ENCODE data around the gene SOD3. TPM values are rescaled to one million over a fixed set of nuclear protein-coding genes. Genes with fewer than 3 reads are reported as not detected.

SOD3 gene
- total RNA-seq, 1 experiment from 2014 or later: not detected

DNA sequence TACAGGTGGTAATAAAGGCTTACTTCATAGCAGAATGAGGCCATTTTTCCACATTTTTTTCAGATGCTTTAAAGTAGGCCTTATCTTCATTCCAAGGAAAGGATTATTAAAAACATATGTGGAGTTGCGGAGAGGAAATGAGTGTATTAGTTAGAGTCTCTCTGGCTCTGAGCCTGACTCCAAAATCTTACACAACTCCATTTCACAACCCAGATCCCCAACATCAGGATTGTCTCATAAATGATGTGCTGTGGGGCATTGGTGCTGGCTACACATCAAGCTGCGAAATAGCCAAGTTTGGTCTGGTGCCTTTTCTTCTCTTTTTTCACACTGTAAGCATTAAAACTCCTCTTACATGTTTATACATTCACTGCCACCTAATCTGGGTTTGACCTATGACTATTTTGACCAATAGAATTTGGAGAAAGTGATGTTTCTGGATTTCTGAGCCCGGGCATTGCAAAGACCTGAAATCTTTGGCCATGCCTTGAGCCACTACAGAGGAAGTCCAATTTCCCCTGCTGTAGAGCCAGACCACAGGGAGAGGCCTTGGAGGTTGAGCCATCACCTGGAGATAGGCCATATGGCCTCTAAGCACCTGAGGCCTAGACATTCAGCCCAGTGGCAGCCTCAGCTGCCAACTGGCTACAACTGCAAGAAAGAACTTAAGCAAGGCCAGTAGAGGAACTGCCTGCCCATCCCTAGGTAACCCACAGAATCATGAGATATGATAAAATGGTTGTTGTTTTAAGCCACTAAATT lies 16.7 kb upstream of the SOD3 start:
- POLR2A ChIA-PET: interaction anchor here (1.0 to 3.1 kb wide), 5 partner anchors 11 to 245 kb away, joined by 3 to 15 read pairs (median 4); no protein-coding TSS in a partner anchor
- no peak overlapping the region for H3K27ac Mint-ChIP-seq (ENCODE audit: low read depth, unreplicated experiment)
- H3K4me3 Mint-ChIP-seq (ENCODE audit: unreplicated experiment): no peak overlapping the region

DNA sequence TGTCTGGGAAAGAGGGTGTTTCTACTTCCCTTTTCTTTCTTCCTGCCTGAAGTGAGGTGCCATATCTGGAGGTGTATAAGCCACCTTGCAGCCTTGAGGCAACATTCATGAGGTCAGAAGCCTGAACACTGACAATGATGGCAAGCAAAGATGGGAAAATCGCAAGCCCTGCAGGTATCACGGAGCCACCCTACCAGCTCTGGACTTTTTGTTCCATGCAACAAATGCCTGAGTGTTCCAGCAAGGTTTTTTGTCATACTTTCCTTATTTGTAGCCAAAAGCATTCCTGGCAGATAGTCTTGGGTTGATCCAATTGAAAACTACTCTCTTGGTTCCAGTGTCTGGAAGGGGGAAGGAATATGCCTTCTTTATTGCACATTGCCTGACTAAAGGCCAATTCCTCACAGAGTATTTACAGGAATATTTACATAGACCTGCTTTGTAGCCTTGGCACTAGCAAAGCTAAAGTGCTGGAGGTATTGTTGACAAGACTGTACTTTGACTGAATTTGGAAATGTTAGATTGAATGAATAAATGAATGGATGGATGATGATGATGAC lies 14.4 kb upstream of the SOD3 start:
- H3K36me3 Mint-ChIP-seq (ENCODE audit: insufficient read depth, unreplicated experiment): no peaks in the 10 kb centered on the region
- CTCF ChIA-PET: interaction anchor here (0.5 to 0.6 kb wide), 2 partner anchors 228 to 330 kb away, joined by 3 read pairs; no protein-coding TSS in a partner anchor

More for the DNA sequence above, 16.7 kb upstream of the SOD3 start:
- TF ChIP-seq, protein P1, sequence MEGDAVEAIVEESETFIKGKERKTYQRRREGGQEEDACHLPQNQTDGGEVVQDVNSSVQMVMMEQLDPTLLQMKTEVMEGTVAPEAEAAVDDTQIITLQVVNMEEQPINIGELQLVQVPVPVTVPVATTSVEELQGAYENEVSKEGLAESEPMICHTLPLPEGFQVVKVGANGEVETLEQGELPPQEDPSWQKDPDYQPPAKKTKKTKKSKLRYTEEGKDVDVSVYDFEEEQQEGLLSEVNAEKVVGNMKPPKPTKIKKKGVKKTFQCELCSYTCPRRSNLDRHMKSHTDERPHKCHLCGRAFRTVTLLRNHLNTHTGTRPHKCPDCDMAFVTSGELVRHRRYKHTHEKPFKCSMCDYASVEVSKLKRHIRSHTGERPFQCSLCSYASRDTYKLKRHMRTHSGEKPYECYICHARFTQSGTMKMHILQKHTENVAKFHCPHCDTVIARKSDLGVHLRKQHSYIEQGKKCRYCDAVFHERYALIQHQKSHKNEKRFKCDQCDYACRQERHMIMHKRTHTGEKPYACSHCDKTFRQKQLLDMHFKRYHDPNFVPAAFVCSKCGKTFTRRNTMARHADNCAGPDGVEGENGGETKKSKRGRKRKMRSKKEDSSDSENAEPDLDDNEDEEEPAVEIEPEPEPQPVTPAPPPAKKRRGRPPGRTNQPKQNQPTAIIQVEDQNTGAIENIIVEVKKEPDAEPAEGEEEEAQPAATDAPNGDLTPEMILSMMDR (IDR thresholded peaks at IDR 0.05; ENCODE audit: unreplicated experiment): no peak
- no peaks in the 10 kb centered on the region for H3K36me3 Mint-ChIP-seq (ENCODE audit: insufficient read depth, unreplicated experiment)
- intact Hi-C loops (cut with micrococcal nuclease): no loop called here
- H3K9me3 Mint-ChIP-seq (ENCODE audit: unreplicated experiment): no peaks in the 10 kb centered on the region
- BruUV-seq (replicated peaks): no TSS peak
- CTCF ChIA-PET: interaction anchor here (0.7 to 1.4 kb wide), 3 partner anchors 15 to 179 kb away, joined by 3 to 4 read pairs (median 3); no protein-coding TSS in a partner anchor
- H3K27me3 Mint-ChIP-seq (ENCODE audit: insufficient read depth, unreplicated experiment): no peaks in the 10 kb centered on the region
- peak; percentile 96 for DNase-seq (ENCODE audit: unreplicated experiment)
- peaks cover 45% of the 10 kb centered on the region for H3K4me1 Mint-ChIP-seq (ENCODE audit: insufficient read depth, unreplicated experiment)

DNA sequence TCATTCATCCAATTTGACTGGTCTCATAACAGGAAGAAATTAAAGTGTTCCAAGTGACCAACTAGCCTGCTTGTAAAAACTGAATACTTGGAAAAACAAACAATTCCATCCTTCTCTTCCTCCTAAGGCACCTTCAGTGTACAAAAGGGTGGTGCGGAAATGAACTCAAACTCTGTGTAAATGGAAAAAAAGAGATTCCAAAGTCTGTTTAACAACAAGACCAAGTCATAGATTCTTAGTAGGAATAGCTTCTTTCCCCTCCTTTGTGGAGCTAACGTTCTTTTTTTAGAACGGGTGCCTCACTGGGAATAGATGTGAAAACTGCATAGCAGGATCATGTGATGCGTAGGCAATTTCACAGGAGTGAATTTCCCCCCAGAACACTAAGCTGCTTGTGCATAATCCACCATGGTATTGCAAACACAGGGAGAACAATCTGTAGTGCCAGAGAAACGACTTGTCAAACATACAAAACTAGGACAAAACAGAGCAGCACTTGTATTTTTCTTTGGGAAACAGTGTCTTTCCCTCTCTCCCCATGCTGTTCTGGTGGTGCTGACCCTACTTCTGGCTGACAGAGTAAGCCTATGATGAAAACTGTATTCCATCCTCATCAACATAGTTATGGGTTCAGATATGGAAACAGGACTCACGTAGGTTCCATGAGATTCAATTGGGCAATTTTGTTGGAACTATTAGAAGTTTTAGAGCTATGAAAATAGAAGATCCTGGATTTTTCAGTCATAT lies 13.2 kb upstream of the SOD3 start:
- BruUV-seq (replicated peaks): no TSS peak
- Mint-ChIP-seq H3K36me3 (ENCODE audit: insufficient read depth, unreplicated experiment) (no peaks in the 10 kb centered on the region), H3K4me1 (ENCODE audit: insufficient read depth, unreplicated experiment) (peaks cover 23% of the 10 kb centered on the region), H3K9me3 (ENCODE audit: unreplicated experiment) (no peaks in the 10 kb centered on the region), H3K27me3 (ENCODE audit: insufficient read depth, unreplicated experiment) (no peaks in the 10 kb centered on the region), H3K4me3 (ENCODE audit: unreplicated experiment) (no peak overlapping the region), H3K27ac (ENCODE audit: low read depth, unreplicated experiment) (no peak overlapping the region)
- DNase-seq (ENCODE audit: unreplicated experiment): no peak
- CTCF ChIA-PET: interaction anchor here (0.6 kb wide), 1 partner anchor 332 kb away, joined by 3 read pairs; no protein-coding TSS in a partner anchor
- TF ChIP-seq, protein P1 (IDR thresholded peaks at IDR 0.05; ENCODE audit: unreplicated experiment): no peak
- intact Hi-C loops (cut with micrococcal nuclease): no loop called here
- POLR2A ChIA-PET: no interaction called here

More for the DNA sequence above, 14.4 kb upstream of the SOD3 start:
- no peak overlapping the region for H3K4me3 Mint-ChIP-seq (ENCODE audit: unreplicated experiment)
- POLR2A ChIA-PET: no interaction called here
- intact Hi-C loops (cut with micrococcal nuclease): no loop called here
- TF ChIP-seq, protein P1 (IDR thresholded peaks at IDR 0.05; ENCODE audit: unreplicated experiment): no peak
- H3K9me3 Mint-ChIP-seq (ENCODE audit: unreplicated experiment): no peaks in the 10 kb centered on the region
- peaks cover 25% of the 10 kb centered on the region for H3K4me1 Mint-ChIP-seq (ENCODE audit: insufficient read depth, unreplicated experiment)
- no TSS peak for BruUV-seq (replicated peaks)
- no peaks in the 10 kb centered on the region for H3K27me3 Mint-ChIP-seq (ENCODE audit: insufficient read depth, unreplicated experiment)
- no peak overlapping the region for H3K27ac Mint-ChIP-seq (ENCODE audit: low read depth, unreplicated experiment)
- DNase-seq (ENCODE audit: unreplicated experiment): no peak

DNA sequence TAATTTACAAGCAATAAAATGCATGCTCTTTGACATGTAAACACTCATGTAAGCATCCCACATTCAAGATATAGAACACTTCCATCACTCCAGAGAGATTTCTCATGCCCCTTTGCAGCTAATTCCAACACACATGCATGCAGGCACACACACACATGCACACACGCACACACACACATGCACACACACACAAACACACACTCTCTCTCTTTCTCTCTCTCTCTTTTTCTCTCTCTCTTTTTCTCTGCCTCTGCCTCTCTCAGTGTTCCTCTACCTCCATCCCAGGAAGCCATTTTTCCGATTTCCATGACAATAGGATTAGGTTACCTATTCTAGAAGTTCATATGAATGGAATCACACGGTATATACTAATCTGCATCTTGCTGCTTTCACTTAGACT lies 11.9 kb upstream of the SOD3 start:
- H3K36me3 Mint-ChIP-seq (ENCODE audit: insufficient read depth, unreplicated experiment): no peaks in the 10 kb centered on the region
- peaks cover 9% of the 10 kb centered on the region for H3K4me1 Mint-ChIP-seq (ENCODE audit: insufficient read depth, unreplicated experiment)
- H3K4me3 Mint-ChIP-seq (ENCODE audit: unreplicated experiment): no peak overlapping the region
- no TSS peak for BruUV-seq (replicated peaks)
- no peak overlapping the region for H3K27ac Mint-ChIP-seq (ENCODE audit: low read depth, unreplicated experiment)
- TF ChIP-seq, protein P1 (IDR thresholded peaks at IDR 0.05; ENCODE audit: unreplicated experiment): no peak
- no peaks in the 10 kb centered on the region for H3K9me3 Mint-ChIP-seq (ENCODE audit: unreplicated experiment)
- no peak for DNase-seq (ENCODE audit: unreplicated experiment)
- intact Hi-C loops (cut with micrococcal nuclease): no loop called here
- CTCF ChIA-PET: no interaction called here
- H3K27me3 Mint-ChIP-seq (ENCODE audit: insufficient read depth, unreplicated experiment): no peaks in the 10 kb centered on the region
- POLR2A ChIA-PET: no interaction called here
